ENCODE data around the gene AURKA.

Gene AURKA

GRCh38 chr20:56426026-56426425 is 34.0 kb upstream of the AURKA start:
- Histone ChIP-seq H3K27me3 (ENCODE audit: insufficient read depth, low read depth) (no peaks in the 10 kb centered on the region), H3K9ac (no peak overlapping the region), H3K79me2 (ENCODE audit: insufficient read depth, low read depth) (no peaks in the 10 kb centered on the region), H3K4me1 (ENCODE audit: low read depth, poor library complexity, severe bottlenecking) (no peaks in the 10 kb centered on the region), H3K27ac (no peak overlapping the region), H3K4me3 (IDR thresholded peaks at IDR 0.05; ENCODE audit: insufficient read depth, low read depth, low read length) (no peak overlapping the region), H4K20me1 (ENCODE audit: insufficient read depth) (no peaks in the 10 kb centered on the region), H2AFZ (ENCODE audit: low read depth) (no peak overlapping the region), H3K4me2 (no peak overlapping the region), H3K36me3 (ENCODE audit: insufficient read depth) (no peaks in the 10 kb centered on the region)
- TF ChIP-seq CTCF (conservative IDR thresholded peaks at IDR 0.05; ENCODE audit: low read depth, low read length): no peak

- no peak for TF ChIP-seq CTCF (conservative IDR thresholded peaks at IDR 0.05; ENCODE audit: low read depth, low read length)
- H4K20me1 ChIP-seq (ENCODE audit: insufficient read depth): no peaks in the 10 kb centered on the region
- H3K27me3 ChIP-seq (ENCODE audit: insufficient read depth, low read depth): no peaks in the 10 kb centered on the region
- no peak overlapping the region for H3K27ac ChIP-seq
- no peak overlapping the region for H3K9ac ChIP-seq
- H3K79me2 ChIP-seq (ENCODE audit: insufficient read depth, low read depth): no peaks in the 10 kb centered on the region
- H2AFZ ChIP-seq (ENCODE audit: low read depth): no peak overlapping the region
- H3K36me3 ChIP-seq (ENCODE audit: insufficient read depth): no peaks in the 10 kb centered on the region
- no peak overlapping the region for H3K4me3 ChIP-seq (IDR thresholded peaks at IDR 0.05; ENCODE audit: insufficient read depth, low read depth, low read length)
- no peaks in the 10 kb centered on the region for H3K4me1 ChIP-seq (ENCODE audit: low read depth, poor library complexity, severe bottlenecking)
- H3K4me2 ChIP-seq: no peak overlapping the region
These were observed 32.9 kb upstream of the AURKA start for GRCh38 chr20:56424931-56425330.

- Histone ChIP-seq H4K20me1 (ENCODE audit: insufficient read depth) (no peaks in the 10 kb centered on the region), H3K4me1 (ENCODE audit: low read depth, poor library complexity, severe bottlenecking) (no peaks in the 10 kb centered on the region), H3K27me3 (ENCODE audit: insufficient read depth, low read depth) (no peaks in the 10 kb centered on the region), H3K27ac (no peak overlapping the region), H3K4me2 (no peak overlapping the region), H3K36me3 (ENCODE audit: insufficient read depth) (no peaks in the 10 kb centered on the region), H3K4me3 (IDR thresholded peaks at IDR 0.05; ENCODE audit: insufficient read depth, low read depth, low read length) (no peak overlapping the region), H3K9ac (no peak overlapping the region), H3K79me2 (ENCODE audit: insufficient read depth, low read depth) (no peaks in the 10 kb centered on the region), H2AFZ (ENCODE audit: low read depth) (no peak overlapping the region)
- TF ChIP-seq CTCF (conservative IDR thresholded peaks at IDR 0.05; ENCODE audit: low read depth, low read length): no peak
These were observed 31.9 kb upstream of the AURKA start for GRCh38 chr20:56423886-56424285.

- no peak overlapping the region for H3K9ac ChIP-seq
- no peak overlapping the region for H3K4me2 ChIP-seq
- H3K79me2 ChIP-seq (ENCODE audit: insufficient read depth, low read depth): no peaks in the 10 kb centered on the region
- no peak for TF ChIP-seq CTCF (conservative IDR thresholded peaks at IDR 0.05; ENCODE audit: low read depth, low read length)
- H3K4me1 ChIP-seq (ENCODE audit: low read depth, poor library complexity, severe bottlenecking): no peaks in the 10 kb centered on the region
- H3K36me3 ChIP-seq (ENCODE audit: insufficient read depth): no peaks in the 10 kb centered on the region
- H3K27me3 ChIP-seq (ENCODE audit: insufficient read depth, low read depth): no peaks in the 10 kb centered on the region
- no peak overlapping the region for H3K27ac ChIP-seq
- H4K20me1 ChIP-seq (ENCODE audit: insufficient read depth): no peaks in the 10 kb centered on the region
- no peak overlapping the region for H2AFZ ChIP-seq (ENCODE audit: low read depth)
- no peak overlapping the region for H3K4me3 ChIP-seq (IDR thresholded peaks at IDR 0.05; ENCODE audit: insufficient read depth, low read depth, low read length)
These were observed 31.2 kb upstream of the AURKA start for GRCh38 chr20:56423211-56423610.

- Histone ChIP-seq H3K27ac (no peak overlapping the region), H2AFZ (ENCODE audit: low read depth) (no peak overlapping the region), H3K79me2 (ENCODE audit: insufficient read depth, low read depth) (no peaks in the 10 kb centered on the region), H3K4me3 (IDR thresholded peaks at IDR 0.05; ENCODE audit: insufficient read depth, low read depth, low read length) (no peak overlapping the region), H3K9ac (no peak overlapping the region), H3K4me1 (ENCODE audit: low read depth, poor library complexity, severe bottlenecking) (no peaks in the 10 kb centered on the region), H4K20me1 (ENCODE audit: insufficient read depth) (no peaks in the 10 kb centered on the region), H3K27me3 (ENCODE audit: insufficient read depth, low read depth) (no peaks in the 10 kb centered on the region), H3K4me2 (no peak overlapping the region), H3K36me3 (ENCODE audit: insufficient read depth) (no peaks in the 10 kb centered on the region)
- TF ChIP-seq CTCF (conservative IDR thresholded peaks at IDR 0.05; ENCODE audit: low read depth, low read length): no peak
These were observed 30.8 kb upstream of the AURKA start for GRCh38 chr20:56422824-56423189.

Data from KMS-11 (cell line).